Mesenchymal stem cell (in vitro differentiated cells and primary cell): ENCODE measurements around the gene COL4A1.

Source experiments
- DNase-seq: peaks from one replicate; pipeline ENCODE4 v3.0.0-alpha.2; 2013
- H2AFZ ChIP-seq: one replicate; pipeline ENCODE4 v1.6.1; 2013; ENCODE audit warnings: low read depth, mild to moderate bottlenecking, control low read depth, inconsistent platforms, low read length, moderate library complexity
- H2AK5ac ChIP-seq: 2 replicates; pipeline ENCODE4 v1.6.1; 2013; ENCODE audit warnings: low read length, moderate library complexity, mild to moderate bottlenecking, inconsistent platforms; ENCODE audit not compliant: severe bottlenecking
- H2BK120ac ChIP-seq: one replicate; pipeline ENCODE4 v1.6.1; 2013; ENCODE audit warnings: low read depth, mild to moderate bottlenecking, inconsistent platforms, low read length, moderate library complexity
- H2BK12ac ChIP-seq, 2 experiments: one replicate each; pipeline ENCODE4 v1.6.1; 2013; ENCODE audit warnings: inconsistent platforms in 2 of 2, low read length in 2 of 2, mild to moderate bottlenecking in 2 of 2, moderate library complexity in 2 of 2, control low read depth in 1 of 2
- H2BK15ac ChIP-seq: one replicate; pipeline ENCODE4 v1.6.1; 2013; ENCODE audit warnings: mild to moderate bottlenecking, low read depth, inconsistent platforms; ENCODE audit not compliant: poor library complexity, severe bottlenecking
- H2BK5ac ChIP-seq: 2 replicates; pipeline ENCODE4 v1.6.1; 2013; ENCODE audit warnings: low read depth, mild to moderate bottlenecking, low read length, control low read depth, inconsistent platforms; ENCODE audit not compliant: poor library complexity, severe bottlenecking
- H3K14ac ChIP-seq, 2 experiments: one replicate each; pipeline ENCODE4 v1.6.1; 2013; ENCODE audit warnings: inconsistent platforms in 2 of 2, low read length in 2 of 2, control low read depth in 1 of 2, mild to moderate bottlenecking in 1 of 2, moderate library complexity in 1 of 2
- H3K18ac ChIP-seq, 2 experiments: one replicate each; pipeline ENCODE4 v1.6.1; 2013; ENCODE audit warnings: inconsistent platforms in 2 of 2, low read length in 2 of 2, control low read depth in 1 of 2, low read depth in 1 of 2, mild to moderate bottlenecking in 1 of 2
- H3K23ac ChIP-seq, 2 experiments: one replicate each; pipeline ENCODE4 v1.6.1; 2013; ENCODE audit warnings: inconsistent platforms in 2 of 2, low read length in 2 of 2, mild to moderate bottlenecking in 2 of 2, moderate library complexity in 2 of 2, control low read depth in 1 of 2
- H3K27ac ChIP-seq: 2 replicates; pipeline ENCODE4 v1.5.1; 2013; ENCODE audit warnings: mild to moderate bottlenecking, moderate library complexity, low read length, control low read depth, inconsistent platforms; ENCODE audit not compliant: poor library complexity, severe bottlenecking
- H3K27me3 ChIP-seq, 2 experiments: 2 replicates each; pipeline versions ENCODE4 v1.6.1 to v1.7.0; 2013; ENCODE audit warnings: low read length in 2 of 2, mild to moderate bottlenecking in 2 of 2, moderate library complexity in 2 of 2, control low read depth in 1 of 2, inconsistent platforms in 1 of 2; ENCODE audit not compliant: control insufficient read depth in 1 of 2, insufficient read depth in 1 of 2
- H3K36me3 ChIP-seq, 2 experiments: 2 replicates each; pipeline versions ENCODE4 v1.6.1 to v1.7.0; 2013; ENCODE audit warnings: low read length in 2 of 2, control low read depth in 1 of 2, inconsistent platforms in 1 of 2, low read depth in 1 of 2, mild to moderate bottlenecking in 1 of 2; ENCODE audit not compliant: insufficient read depth in 2 of 2, control insufficient read depth in 1 of 2
- H3K4ac ChIP-seq, 2 experiments: one replicate each; pipeline ENCODE4 v1.6.1; 2013; ENCODE audit warnings: inconsistent platforms in 2 of 2, low read length in 2 of 2, mild to moderate bottlenecking in 2 of 2, moderate library complexity in 2 of 2, control low read depth in 1 of 2, low read depth in 1 of 2
- H3K4me1 ChIP-seq: 2 replicates; pipeline ENCODE4 v1.6.1; 2013; ENCODE audit warnings: low read depth, low read length, control low read depth; ENCODE audit not compliant: control insufficient read depth, insufficient read depth
- H3K4me2 ChIP-seq: 2 replicates; pipeline ENCODE4 v1.6.1; 2013; ENCODE audit warnings: low read length, mild to moderate bottlenecking, inconsistent platforms; ENCODE audit not compliant: poor library complexity, severe bottlenecking
- H3K4me3 ChIP-seq, 2 experiments: 2 replicates each; pipeline versions ENCODE4 v1.5.1 to v1.7.0; 2013; ENCODE audit warnings: low read length in 2 of 2, mild to moderate bottlenecking in 2 of 2, control low read depth in 1 of 2, low read depth in 1 of 2; ENCODE audit not compliant: insufficient read depth in 1 of 2
- H3K79me1 ChIP-seq: replicated peaks from 2 replicates; pipeline ENCODE4 v1.6.1; 2013; ENCODE audit warnings: mild to moderate bottlenecking, control low read depth, low read length, inconsistent platforms; ENCODE audit not compliant: poor library complexity, severe bottlenecking
- H3K9ac ChIP-seq: 2 replicates; pipeline ENCODE4 v1.7.0; 2013; ENCODE audit warnings: mild to moderate bottlenecking, low read length, moderate library complexity
- H3K9me3 ChIP-seq: 2 replicates; pipeline ENCODE4 v1.7.0; 2013; ENCODE audit warnings: mild to moderate bottlenecking, low read length; ENCODE audit not compliant: control insufficient read depth
- H4K8ac ChIP-seq: one replicate; pipeline ENCODE4 v1.6.1; 2013; ENCODE audit warnings: inconsistent platforms, mild to moderate bottlenecking, low read length, moderate library complexity
- H4K91ac ChIP-seq: one replicate; pipeline ENCODE4 v1.6.1; 2013; ENCODE audit warnings: mild to moderate bottlenecking, low read length, inconsistent platforms
- WGBS: methylation state at CpG from one replicate; pipeline ENCODE4 v1.1.7; 2013; ENCODE audit warnings: mixed read lengths; 5-methylcytosine and 5-hydroxymethylcytosine counted together

Gene COL4A1

GRCh38 chr13:110220471-110220870 lies 86.5 kb downstream of the COL4A1 start:
- Histone ChIP-seq H3K23ac (no peak overlapping the region), H4K8ac (no peak overlapping the region), H4K91ac (no peak overlapping the region), H3K14ac (no peak overlapping the region), H2BK12ac (no peak overlapping the region), H3K4ac (no peak overlapping the region), H2BK15ac (no peak overlapping the region), H2AFZ (no peak overlapping the region), H3K9ac (no peak overlapping the region), H3K79me1 (peaks cover 17% of the 10 kb centered on the region), H3K27ac (no peak overlapping the region), H2BK120ac (no peak overlapping the region), H2AK5ac (no peak overlapping the region), H3K27me3 (no peaks in the 10 kb centered on the region), H3K18ac (no peak overlapping the region), H3K36me3 (peaks cover 0 to 21% of the 10 kb centered on the region in 2 experiments), H3K4me3 (no peak overlapping the region), H3K4me2 (no peak overlapping the region), H3K9me3 (no peaks in the 10 kb centered on the region), H2BK5ac (no peak overlapping the region), H3K4me1 (peaks cover 22% of the 10 kb centered on the region)
- 90% methylated on average over 7 of the region's 7 CpGs for WGBS
- no peak for DNase-seq

- Histone ChIP-seq H3K9me3 (no peaks in the 10 kb centered on the region), H3K18ac (no peak overlapping the region), H3K27me3 (no peaks in the 10 kb centered on the region), H3K9ac (no peak overlapping the region), H3K4ac (no peak overlapping the region), H2BK12ac (no peak overlapping the region), H2BK15ac (no peak overlapping the region), H3K14ac (no peak overlapping the region), H3K4me1 (peaks cover 21% of the 10 kb centered on the region), H2BK120ac (no peak overlapping the region), H3K79me1 (peaks cover 19% of the 10 kb centered on the region), H3K23ac (peak overlapping the region in 1 of 2 experiments; percentile 75), H4K91ac (no peak overlapping the region), H2AK5ac (no peak overlapping the region), H4K8ac (no peak overlapping the region), H3K4me2 (no peak overlapping the region), H3K27ac (peak overlapping the region; percentile 6), H3K36me3 (peaks cover 0 to 28% of the 10 kb centered on the region in 2 experiments), H2AFZ (no peak overlapping the region), H3K4me3 (no peak overlapping the region), H2BK5ac (no peak overlapping the region)
- WGBS: 83% methylated on average over 21 of the region's 21 CpGs
- DNase-seq: no peak
Measured at GRCh38 chr13:110218581-110219201, 88.3 kb downstream of the COL4A1 start.

GRCh38 chr13:110217811-110218210 lies 89.1 kb downstream of the COL4A1 start:
- no peak overlapping the region for H2AK5ac ChIP-seq
- WGBS: 100% methylated on average over 1 of the region's 2 CpGs
- no peak overlapping the region for H2AFZ ChIP-seq
- H3K9me3 ChIP-seq: no peaks in the 10 kb centered on the region
- H2BK120ac ChIP-seq: no peak overlapping the region
- H4K91ac ChIP-seq: no peak overlapping the region
- H3K4ac ChIP-seq: no peak overlapping the region
- DNase-seq: no peak
- no peak overlapping the region for H3K9ac ChIP-seq
- no peak overlapping the region for H3K27ac ChIP-seq
- H3K36me3 ChIP-seq: peaks cover 0 to 34% of the 10 kb centered on the region in 2 experiments
- no peak overlapping the region for H2BK5ac ChIP-seq
- no peak overlapping the region for H2BK15ac ChIP-seq
- H3K27me3 ChIP-seq: no peaks in the 10 kb centered on the region
- no peak overlapping the region for H3K14ac ChIP-seq
- no peak overlapping the region for H2BK12ac ChIP-seq
- no peak overlapping the region for H3K4me2 ChIP-seq
- H3K4me1 ChIP-seq: peaks cover 20% of the 10 kb centered on the region
- no peak overlapping the region for H4K8ac ChIP-seq
- no peak overlapping the region for H3K23ac ChIP-seq
- no peak overlapping the region for H3K18ac ChIP-seq
- no peak overlapping the region for H3K4me3 ChIP-seq
- H3K79me1 ChIP-seq: peaks cover 22% of the 10 kb centered on the region

- H3K14ac ChIP-seq: peak overlapping the region in 1 of 2 experiments; percentile 46
- no peak overlapping the region for H2BK15ac ChIP-seq
- H2BK120ac ChIP-seq: no peak overlapping the region
- H3K4ac ChIP-seq: peak overlapping the region in 1 of 2 experiments; percentile 7
- H2AK5ac ChIP-seq: no peak overlapping the region
- H4K8ac ChIP-seq: no peak overlapping the region
- H3K4me1 ChIP-seq: peaks cover 20% of the 10 kb centered on the region
- peaks cover 7 to 40% of the 10 kb centered on the region in 2 experiments for H3K36me3 ChIP-seq
- H2BK12ac ChIP-seq: no peak overlapping the region
- H3K9me3 ChIP-seq: no peaks in the 10 kb centered on the region
- peak overlapping the region in 1 of 2 experiments; percentile 30 for H3K23ac ChIP-seq
- DNase-seq: no peak
- H3K4me3 ChIP-seq: no peak overlapping the region
- H3K27me3 ChIP-seq: no peaks in the 10 kb centered on the region
- peak overlapping the region; percentile 9 for H4K91ac ChIP-seq
- no peak overlapping the region for H2AFZ ChIP-seq
- no peak overlapping the region for H3K27ac ChIP-seq
- WGBS: 85% methylated on average over 5 of the region's 5 CpGs
- peak overlapping the region in 1 of 2 experiments; percentile 13 for H3K18ac ChIP-seq
- H3K4me2 ChIP-seq: no peak overlapping the region
- H2BK5ac ChIP-seq: no peak overlapping the region
- peaks cover 27% of the 10 kb centered on the region for H3K79me1 ChIP-seq
- peak overlapping the region; percentile 61 for H3K9ac ChIP-seq
Measured at GRCh38 chr13:110217085-110217484, 89.9 kb downstream of the COL4A1 start.
